Stimulated activated CD4-positive, alpha-beta T cell treated with anti-CD3 and anti-CD28 coated beads, Interleukin-1b, Interleukin-23, amount 100 ng/mL, for 48 hours (primary cell): ENCODE data around the gene SPI1.
"Not testable (repeated sequence)": the region's sequence is repeated elsewhere in the genome, so short reads cannot be mapped to it uniquely, and the experiment has no call there.

ENCODE experiments used
- DNase-seq: peaks from one replicate; pipeline ENCODE4 v3.0.0-alpha.2; 2020

The SPI1 gene

DNA sequence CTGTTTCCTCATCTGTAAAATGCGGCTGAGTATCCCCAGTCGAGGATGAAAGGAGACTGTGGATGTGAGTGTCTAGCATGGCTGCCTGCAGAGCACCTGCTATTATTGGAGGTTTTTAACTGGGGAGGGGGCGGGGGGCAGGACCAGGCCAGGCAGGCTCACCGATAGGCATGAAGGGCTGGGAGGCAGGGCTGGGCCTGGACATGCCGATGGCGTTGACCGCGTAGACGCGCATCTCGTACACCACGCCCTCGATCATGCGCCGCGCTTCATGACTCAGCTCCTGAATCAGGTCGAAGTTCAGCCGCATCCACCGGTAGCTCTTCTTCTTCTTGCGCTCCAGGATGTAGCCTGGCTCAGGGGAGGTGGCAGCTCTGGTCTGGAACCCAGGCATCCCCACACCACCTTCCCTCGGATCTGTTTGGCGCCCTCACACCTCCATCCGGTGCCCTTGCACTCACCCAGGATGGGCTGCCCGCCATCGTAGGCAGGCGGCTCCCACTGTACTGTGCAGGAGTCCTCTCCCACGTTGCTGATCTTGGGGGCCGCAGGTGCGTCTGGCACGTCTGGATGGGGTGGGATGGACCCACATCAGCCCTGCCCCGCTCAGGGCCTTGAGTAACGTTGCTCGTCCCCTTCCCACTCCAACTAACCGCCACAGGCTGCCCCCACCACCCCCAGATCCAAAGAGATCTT lies 41.0 kb downstream of the SPI1 start:
- no peak for DNase-seq

DNA sequence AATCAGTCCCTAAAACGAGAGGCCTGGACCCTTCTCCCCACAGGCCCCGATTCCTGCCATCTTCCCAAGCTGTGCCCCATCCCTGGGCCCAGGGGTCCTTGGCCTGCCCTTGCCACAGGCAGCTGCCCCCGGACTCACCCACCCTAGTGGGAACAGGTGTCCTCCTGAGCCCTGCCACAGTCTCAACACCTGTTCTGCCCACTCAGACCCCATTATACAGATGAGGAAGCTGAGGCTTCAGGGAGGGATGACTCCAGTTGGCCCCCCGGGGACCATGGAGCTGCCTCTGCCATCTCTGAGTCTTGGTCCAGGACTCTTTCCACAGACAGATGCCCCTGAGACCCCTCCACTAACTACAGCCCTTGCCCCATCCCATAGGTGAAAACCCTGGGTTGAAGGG lies 41.8 kb downstream of the SPI1 start:
- no peak for DNase-seq

DNA sequence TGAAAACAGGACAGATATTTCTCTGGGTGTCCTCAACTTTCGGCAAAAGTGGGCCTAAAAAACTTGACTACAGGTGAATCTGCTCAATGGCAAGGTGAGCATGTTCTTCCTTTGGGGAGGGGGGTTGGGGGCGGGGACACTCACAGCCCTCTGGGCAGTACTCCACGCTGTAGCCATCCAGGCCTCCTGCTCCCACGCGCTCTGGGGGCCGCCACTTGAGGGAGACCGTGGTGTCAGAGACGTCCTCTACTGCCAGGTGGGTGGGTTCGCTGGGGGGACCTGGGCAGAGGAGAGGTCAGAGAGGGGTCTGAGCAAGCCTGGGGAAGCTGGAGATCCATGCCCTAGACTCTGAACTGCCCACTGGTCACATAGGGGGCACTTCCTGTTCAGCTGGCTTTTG lies 42.6 kb downstream of the SPI1 start:
- DNase-seq, result no peak

DNA sequence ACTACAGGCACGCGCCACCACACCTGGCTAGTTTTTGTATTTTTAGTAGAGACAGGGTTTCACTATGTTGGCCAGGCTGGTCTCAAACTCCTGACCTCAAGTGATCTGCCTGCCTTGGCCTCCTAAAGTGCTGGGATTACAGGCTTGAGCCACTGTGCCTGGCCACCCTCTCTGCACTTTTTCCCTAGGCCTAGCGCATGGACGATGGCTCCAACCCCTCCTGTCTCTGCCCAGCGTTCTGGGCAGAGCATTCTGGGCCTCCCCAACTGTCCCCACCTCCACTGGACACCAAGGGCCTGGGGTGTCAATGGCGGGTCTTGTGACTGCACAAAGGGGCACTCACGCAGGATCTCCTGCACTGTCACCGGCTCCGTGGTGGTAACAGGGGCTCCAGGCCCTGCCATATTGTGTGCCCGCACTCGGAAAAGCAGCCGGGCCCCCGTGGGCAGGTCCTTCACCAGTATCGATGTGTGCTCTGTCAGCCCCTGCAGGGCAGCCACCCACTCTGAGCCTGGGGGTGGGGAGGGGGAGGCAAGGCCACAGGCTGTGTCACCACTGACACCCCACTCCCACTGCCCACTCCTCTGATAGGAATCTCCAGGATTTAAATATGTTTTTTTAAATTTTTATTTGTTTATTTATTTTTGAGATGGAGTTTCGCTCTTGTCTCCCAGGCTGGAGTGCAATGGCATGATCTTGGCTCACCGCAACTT lies 43.5 kb downstream of the SPI1 start:
- DNase-seq, result not testable (repeated sequence)

DNA sequence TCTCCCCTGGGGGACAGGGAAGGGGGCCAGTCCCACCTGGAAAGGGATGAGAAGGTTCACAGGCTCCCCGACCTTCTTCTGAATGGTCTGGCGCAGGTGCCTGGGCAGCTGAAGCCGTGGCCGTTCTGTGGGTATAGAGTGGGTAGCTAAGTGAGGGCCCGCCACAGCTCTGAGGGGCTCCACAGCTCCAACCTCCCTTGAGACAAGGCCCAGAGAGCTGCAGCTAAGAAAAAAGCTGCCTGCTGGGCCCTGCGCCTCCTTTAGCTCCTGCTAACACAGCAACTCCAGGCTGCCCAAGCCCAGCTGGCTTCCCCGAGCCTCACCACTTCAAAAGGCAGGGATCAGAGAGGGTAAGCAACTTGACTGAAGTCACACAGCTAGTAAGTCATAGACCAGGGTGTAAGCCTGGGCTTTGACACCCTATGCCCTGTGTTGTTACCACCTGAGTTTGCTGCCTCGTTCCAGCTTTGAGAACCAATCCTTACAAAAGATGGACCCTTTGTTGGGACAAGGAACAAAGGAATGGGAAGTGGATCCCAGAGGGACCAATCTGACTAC lies 44.4 kb downstream of the SPI1 start:
- no peak for DNase-seq

DNA sequence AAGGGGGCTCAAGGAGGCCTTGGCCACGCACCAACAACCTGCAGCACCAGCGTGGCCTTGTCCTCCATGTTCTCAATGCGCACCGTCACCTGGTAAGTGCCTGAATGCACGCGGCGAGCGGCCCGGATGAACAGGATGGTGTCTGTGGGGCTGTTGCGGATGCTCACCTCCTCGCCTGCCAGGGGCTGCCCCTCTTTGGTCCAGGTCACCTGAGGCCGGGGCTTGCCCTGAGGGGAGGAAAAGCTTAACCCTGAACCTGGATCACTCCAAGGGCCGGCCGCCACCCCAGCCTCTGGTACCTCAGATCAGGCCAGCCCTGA lies 44.9 kb downstream of the SPI1 start:
- DNase-seq, result no peak

DNA sequence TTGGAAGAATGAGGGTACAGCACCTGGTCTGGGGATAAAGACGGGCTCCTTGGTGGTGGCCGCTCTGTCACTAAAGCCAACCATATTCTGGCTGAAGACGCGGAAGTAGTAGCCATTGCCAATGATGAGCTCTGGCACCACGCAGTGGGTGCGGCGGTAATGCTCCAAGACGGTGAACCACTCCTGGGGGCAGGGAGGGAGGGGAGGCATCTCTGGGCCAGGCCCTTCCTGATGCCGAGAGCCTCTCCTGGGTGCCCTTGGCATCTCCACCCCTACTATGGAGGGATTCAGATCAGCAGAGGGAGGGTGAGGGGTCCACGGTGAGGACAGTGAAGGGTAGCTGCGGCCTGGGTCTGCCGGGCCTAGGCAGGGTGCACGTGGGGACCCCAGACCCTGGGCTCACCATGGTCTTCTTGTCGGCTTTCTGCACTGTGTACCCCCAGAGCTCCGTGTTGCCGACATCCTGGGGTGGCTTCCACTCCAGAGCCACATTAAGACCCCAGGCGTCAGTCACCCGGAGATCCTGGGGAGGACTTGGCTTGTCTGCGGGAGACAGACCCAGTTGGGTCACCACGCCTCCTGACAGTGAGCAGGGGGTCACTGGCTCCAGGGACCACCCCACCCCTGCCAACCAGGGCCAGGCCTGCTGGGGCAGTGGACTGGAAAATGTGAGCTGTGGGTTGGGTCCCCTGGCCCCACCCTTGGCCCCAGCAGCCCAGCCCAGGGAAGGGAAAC lies 45.4 kb downstream of the SPI1 start:
- no peak for DNase-seq

DNA sequence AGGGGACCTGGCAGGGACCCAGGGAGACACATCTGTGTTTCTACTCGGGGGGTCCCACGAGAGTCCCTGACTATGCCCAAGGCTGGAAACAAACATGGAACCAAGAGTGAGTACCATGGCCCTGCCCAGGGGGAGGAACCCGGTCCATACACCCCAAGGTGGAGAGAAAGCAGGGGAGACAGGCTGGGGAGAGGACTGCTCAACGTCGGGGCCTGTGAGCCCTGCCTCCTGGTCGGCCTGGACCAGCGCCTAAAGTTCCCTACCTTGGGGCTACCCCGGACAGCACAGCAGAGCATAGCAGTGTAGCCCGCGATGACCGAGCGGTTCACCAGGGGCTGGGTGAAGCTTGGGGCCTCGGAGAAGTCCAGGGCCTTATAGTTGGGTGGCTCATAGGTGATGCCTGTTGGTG lies 46.0 kb downstream of the SPI1 start:
- no peak for DNase-seq

DNA sequence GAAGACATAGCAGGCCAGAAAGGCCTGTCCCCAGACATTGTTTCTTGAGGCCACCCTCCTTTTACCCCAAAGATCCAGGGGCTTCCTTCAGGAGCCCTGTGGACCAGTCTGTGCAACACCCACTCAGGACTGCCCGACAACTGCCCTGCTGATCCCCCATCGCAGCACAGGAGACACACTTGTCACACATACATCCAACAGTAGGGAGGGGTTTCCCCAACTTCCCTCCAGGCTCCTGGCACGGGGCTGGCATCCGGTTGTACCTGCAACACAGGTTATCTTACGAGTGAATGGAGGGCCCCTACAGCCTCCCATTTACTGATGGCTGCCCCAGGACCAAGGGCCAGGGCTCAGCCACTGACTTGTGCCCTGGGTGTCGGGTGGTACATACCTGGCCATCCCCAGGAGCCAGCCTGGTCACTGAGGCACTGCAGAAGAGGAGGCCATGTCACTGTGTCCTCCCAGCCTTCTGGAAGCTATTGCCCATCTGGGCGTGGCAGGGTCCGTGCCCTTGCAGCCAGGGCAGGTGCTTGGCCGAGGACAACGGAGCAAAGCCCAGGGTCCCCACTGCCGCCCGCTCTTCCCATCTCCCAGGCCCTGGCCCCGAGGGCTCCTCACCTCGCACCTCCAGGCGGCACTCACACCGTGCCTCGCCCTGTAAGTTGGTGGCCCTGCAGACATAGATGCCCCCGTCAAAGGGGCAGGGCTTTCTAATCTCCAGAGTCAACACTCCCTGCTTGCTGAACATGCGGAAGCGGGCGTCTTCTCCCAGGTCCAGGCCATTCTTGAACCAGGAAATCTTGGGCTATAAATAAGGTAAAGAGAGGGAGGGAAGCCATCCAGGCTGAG lies 46.7 kb downstream of the SPI1 start:
- DNase-seq, result no peak

DNA sequence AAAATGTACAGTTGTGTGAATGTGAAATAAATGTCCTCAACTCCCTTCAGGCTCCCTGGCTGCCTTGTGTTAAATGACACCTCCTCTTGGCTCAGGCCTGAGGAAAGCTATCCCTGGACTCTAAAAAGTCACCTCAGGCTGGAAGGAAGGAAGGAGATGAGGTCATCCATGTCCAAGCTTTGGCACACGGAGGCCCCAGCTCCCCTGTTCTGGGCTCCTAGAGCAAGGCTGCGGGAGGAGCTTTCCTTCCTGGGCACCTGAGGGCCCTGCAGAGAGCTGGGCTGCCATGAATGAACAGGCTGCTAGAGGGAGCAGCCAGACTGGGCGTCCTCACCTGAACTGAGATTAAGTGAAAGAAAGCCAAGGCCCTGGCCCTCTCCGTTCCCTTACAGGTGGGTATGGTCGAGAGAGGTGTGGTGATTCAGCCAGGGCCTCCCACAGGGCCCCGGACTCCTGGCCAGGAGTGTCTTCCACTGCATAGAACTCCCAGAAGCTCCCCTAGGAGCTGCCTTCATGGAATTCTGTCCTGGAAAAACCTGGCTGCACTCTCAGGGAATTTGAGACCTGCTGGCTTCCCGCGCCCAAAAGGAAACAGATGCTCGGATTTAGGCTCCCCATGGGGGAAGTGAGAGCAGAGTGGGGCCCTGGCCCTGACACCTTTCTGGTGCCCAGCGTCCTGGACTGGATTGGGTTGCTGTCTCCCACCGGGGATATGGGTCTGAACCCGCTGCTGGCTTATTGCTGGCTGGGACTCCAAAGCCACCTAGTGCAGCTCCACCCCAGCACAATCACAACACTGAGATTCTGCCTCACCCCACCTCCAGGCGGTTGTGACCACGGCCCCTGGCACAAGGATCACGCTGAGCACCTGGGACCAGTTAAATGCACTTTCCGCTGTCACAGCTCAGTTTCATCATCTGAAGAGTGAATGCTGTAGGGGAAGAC lies 48.1 kb downstream of the SPI1 start:
- DNase-seq, result no peak

DNA sequence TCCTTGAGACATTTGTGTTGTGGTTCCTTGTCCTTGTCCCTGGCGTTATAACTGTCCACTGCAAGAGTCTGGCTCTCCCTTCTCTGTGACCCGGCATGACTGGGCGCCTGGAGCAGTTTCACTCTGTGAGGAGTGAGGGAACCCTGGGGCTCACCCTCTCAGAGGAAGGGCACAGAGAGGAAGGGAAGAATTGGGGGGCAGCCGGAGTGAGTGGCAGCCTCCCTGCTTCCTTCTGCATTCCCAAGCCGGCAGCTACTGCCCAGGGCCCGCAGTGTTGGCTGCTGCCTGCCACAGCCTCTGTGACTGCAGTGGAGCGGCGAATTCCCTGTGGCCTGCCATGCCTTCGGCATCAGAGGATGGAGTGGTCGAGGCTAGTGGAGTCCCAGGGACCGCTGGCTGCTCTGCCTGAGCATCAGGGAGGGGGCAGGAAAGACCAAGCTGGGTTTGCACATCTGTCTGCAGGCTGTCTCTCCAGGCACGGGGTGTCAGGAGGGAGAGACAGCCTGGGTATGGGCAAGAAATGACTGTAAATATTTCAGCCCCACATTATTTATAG lies 48.8 kb downstream of the SPI1 start:
- DNase-seq, result no peak

DNA sequence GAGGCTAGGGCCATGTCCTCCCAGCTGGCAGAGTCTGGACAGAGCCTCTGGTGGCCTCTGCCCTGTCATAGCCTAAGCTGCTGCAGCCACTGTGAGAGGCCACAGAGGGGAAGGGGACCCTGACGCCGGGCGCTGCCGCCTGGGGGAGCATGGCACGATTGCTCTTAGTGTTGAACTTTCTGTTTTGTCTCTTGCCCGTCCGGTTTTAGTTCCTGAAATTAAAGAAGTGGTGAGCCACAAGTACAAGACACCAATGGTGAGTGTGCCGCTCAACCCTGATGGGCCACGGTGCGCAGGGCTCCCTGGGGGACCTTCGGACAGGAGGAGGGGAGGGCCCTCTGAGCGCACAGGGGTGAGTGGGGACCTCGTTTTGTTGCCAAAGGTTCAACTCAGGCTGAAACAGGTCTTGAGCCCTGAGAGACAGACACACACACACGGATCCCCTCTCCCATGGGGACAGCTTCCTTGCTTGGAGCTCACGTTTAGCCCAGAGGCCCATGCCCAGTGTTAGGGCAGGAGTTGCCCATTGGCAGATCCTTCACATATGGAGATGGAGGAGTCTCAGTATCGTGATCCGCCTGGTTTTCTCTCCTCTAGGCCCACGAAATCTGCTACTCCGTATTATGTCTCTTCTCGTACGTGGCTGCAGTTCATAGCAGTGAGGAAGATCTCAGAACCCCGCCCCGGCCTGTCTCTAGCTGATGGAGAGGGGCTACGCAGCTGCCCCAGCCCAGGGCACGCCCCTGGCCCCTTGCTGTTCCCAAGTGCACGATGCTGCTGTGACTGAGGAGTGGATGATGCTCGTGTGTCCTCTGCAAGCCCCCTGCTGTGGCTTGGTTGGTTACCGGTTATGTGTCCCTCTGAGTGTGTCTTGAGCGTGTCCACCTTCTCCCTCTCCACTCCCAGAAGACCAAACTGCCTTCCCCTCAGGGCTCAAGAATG lies 49.6 kb downstream of the SPI1 start:
- DNase-seq, result no peak

DNA sequence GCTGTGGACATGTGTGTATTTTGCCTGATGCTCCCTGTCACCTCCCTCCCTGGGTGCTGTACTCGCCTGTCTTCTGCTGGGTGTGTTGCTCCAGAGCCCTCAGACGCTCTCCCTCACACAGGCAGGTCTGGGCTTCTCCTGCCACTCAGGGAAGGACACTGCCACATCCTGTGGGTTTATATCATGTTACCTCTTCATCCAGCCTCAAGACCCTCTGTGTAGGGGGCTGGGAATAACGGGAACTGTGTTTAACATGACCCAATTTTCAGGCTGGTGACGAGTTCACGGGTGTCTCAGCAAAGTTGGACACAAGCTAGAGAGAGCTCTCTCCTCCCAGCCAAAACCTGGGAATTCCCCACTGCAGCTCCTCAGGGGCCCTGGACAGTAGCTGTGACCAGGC lies 50.4 kb downstream of the SPI1 start:
- DNase-seq, result no peak

DNA sequence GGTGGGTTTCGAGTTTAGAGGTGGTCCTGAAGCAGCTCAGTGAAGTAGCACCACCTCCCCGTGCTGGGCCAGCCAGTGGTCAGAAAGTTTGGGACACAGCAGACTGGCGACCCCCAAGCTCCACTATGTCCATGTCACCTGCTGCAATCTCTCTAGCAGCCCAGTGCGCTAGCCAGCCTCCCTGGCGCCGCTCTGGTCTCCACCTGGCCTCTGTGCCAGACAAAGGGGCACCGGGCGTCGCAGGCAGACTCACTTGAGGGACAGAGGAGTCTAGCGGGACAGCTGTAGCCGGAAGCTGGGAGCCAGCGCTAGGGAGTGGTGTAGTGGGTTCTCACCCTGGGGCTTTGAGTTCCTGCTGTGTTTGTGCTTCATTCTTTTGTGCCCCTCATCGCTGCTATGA lies 51.3 kb downstream of the SPI1 start:
- no peak for DNase-seq

DNA sequence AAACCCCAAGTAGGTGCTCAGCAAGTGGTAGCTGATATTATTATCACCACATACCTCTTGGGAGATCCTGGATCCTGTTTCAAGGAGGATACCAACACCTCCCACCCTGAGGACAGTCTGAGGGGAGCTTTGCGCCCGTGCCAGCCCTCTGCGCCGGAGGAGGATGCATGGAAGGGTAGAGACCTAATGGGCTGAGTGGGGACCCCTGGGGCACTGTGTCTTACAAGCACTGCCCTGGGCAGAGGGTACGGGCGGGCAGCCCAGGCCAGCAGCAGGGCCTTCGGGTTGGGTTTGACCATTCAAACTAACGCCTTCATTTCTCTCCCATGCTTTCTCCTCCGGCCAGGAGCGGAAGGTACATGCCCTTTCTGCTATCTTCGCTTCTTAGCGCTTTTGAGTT lies 52.1 kb downstream of the SPI1 start:
- no peak for DNase-seq

DNA sequence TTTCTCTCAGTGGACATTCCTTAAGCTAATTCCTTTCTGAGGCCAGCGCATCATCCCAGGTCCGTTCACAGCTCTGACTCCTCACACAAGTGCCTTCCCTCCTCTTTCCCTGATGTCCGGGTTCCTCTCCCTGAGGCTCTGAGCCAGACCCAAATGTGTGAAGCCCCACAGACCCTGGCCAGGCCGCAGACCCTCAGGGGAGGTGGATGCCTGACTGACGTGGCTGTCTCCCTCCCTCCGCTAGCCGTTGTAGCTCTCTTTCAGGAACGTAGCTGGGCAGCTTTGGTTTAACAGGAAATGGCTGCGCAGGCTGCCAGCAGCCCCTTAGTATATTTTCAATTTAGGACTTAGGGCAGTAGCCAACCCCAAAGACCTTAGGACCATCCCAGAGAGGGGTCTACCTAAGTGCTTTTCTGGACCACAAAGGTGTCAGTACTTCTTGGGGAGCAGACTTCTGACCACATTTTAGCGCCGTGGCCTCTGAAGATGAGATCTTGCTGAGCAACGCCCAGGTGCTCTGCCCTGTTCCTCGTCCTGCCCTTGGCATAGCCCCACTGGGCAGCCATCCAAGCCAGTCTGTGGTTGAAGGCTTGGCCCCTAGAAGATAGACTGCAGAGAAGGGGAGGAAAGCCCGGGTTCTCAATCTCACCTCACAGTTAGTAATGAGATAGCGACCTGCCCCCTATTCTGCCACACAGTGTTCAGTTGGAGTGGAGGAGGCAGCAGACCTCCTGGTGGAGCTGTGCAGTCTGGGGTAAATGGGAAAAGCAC lies 52.9 kb downstream of the SPI1 start:
- DNase-seq, result no peak

DNA sequence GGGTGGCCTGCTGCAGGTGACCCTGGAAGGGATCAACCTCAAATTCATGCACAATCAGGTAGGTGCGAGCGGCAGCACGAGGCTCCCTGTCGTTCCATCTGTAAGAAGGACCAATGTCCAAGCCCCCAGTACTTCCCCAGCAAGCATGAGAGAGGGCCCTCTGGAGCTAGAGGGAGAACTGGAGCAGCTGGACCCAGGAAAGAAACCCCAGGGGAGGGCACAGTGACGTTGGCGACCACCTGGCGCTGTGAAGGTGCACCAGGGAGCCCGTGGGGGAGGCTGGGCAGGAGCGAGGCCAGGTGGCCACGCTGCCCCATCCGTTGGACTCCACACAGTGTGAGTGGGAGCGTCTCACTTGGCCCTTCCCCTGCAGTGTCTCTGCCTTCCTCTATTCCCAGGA lies 53.8 kb downstream of the SPI1 start:
- no peak for DNase-seq

DNA sequence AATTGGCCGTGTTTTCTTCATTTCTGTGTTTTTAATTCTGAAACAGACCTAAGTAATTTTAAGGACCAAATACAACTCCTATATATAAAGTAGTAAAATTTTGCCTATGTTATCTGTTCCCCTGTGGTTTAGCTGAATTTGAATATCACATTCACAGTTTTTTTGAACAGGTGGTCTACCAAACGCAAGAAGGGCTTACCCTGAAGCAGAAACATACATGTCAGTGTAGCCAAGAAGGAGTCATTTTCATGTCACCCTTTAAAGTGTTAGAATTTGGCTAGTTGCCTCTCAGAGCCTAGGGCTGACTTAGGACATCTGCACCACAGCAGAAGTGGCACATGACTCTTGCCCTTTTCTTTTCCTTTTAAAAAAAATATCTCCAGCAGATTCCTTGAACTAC lies 60.2 kb downstream of the SPI1 start:
- DNase-seq, result no peak

DNA sequence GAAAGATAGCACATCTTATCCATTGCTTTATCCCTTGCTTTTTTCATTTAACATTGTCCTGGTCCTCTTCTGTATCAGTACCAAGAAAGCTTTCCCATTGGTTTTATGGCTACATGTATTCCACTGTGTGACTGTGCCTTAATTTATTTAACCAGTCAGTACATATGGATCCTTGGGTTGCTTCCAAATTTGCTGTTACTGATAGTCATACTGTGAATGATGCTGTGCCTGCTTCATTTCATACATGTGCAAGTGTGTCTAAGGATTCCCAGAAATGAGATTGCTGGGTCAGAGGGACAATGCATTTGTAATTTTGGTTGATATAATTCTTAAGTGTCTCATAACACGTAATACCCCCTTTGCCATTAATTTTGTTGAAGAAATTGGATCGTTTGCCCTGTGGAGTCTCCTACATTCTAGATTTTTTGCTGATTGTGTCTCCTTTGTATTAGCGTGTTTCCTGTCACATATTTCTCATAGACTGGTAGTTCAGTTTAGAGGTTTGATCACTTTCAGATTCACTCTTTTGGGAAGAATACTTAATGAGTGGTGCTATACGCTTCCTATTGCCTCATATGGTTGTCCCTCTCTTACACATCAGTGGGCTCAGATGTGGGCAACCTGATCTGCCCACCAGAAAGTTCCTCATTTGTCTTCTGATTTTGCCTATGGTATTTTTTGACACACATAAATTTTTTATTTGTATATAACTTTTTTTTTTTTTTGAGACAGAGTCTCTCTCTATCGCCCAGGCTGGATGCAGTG lies 61.1 kb downstream of the SPI1 start:
- no peak for DNase-seq
